Esophagus squamous epithelium (tissue), 5 donors: ENCODE measurements around the gene STXBP4. TPM values are rescaled to one million over a fixed set of nuclear protein-coding genes. Genes with fewer than 3 reads are reported as not detected.

Source experiments
- DNase-seq: peaks from one replicate; lab custom pipeline; 2025; lab: John Stamatoyannopoulos, UW
- H3K27ac ChIP-seq, 4 donors: fragments of 200-600 bp; sonication (generic); one replicate each; pipeline ENCODE4 v1.5.1; 2016 to 2019; ENCODE audit warnings: mild to moderate bottlenecking in 1 of 4
- H3K27me3 ChIP-seq, 4 donors: fragments of 200-600 bp; sonication (generic); 1 replicate in 3 of 4; 2 replicates in 1 of 4; pipeline versions ENCODE4 v1.5.1 to v1.6.0; 2017 to 2021; ENCODE audit warnings: antibody characterized with exemption in 1 of 4
- H3K36me3 ChIP-seq, 3 donors: fragments of 200-600 bp; sonication (generic); one replicate each; pipeline ENCODE4 v1.5.1; 2016 to 2019
- H3K4me1 ChIP-seq, 3 donors: fragments of 200-600 bp; sonication (generic); one replicate each; pipeline ENCODE4 v1.5.1; 2017 to 2019
- H3K4me3 ChIP-seq, 4 donors: fragments of 200-600 bp; sonication (generic); 1 replicate in 3 of 4; 2 replicates in 1 of 4; pipeline ENCODE4 v1.5.1; 2016 to 2019; ENCODE audit warnings: mild to moderate bottlenecking in 2 of 4, moderate library complexity in 1 of 4
- H3K9me3 ChIP-seq, 3 donors: fragments of 200-600 bp; sonication (generic); one replicate each; pipeline ENCODE4 v1.5.1; 2016 to 2019
- POLR2A ChIP-seq, 4 donors: fragments of 450-650 bp; IDR thresholded peaks; one replicate each; pipeline ENCODE4 v1.6.1; 2017; ENCODE audit warnings: antibody characterized with exemption in 4 of 4, mild to moderate bottlenecking in 4 of 4, moderate library complexity in 3 of 4
- WGBS, 2 donors: methylation state at CpG; one replicate each; pipeline ENCODE4 v1.1.5; 2018; 5-methylcytosine and 5-hydroxymethylcytosine counted together
- intact Hi-C: fragments of 100-400 bp; cut with DNase I; formaldehyde crosslinking; loops from one replicate; pipeline ENCODE4 v1.15.0; 2022
- total RNA-seq, 4 donors: library from RNA; depleted of rRNA; stranded (reverse); fragments of >200 nt; gene quantifications; one replicate each; pipeline ENCODE4 v1.1.0, GENCODE V29; 2016
- TF ChIP-seq, protein P1 (sequence below), 6 experiments: fragments of 450-650 bp in 4 of 6; fragments of 200-600 bp in 2 of 6; sonication (generic) in 2 of 6; IDR thresholded peaks; one replicate each; pipeline ENCODE4 v1.5.1; 2016 to 2019; ENCODE audit warnings: antibody characterized with exemption in 6 of 6, mild to moderate bottlenecking in 4 of 6, moderate library complexity in 4 of 6
- donor health status: DM: yes; HTN: yes; CAD: no.

STXBP4 gene
- total RNA-seq, 4 donors from 2014 or later: 0.61 to 23.5 (median 13.3) TPM

DNA sequence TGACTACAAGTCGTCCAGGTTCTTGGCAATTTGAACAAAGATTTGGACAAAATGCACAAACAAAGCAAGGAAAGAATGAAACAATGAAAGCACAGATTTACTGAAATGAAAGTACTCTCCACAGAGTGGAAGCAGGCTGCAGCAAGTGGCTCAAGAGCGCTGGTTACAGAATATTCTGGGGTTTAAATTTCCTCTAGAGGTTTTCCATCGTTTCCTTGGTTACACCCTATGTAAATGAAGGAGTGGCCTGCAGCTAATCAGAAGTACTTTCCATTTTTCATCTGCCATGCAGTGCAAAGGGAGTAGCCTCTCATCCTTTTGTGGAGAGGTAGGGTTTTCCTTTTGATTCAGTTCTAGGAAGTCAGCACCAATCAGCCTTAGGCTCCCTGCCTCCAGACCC is 11.8 kb downstream of the STXBP4 start:
- Histone ChIP-seq H3K27ac (peak overlapping the region in 1 of 4 donors; percentile 21), H3K9me3 (peaks cover 0 to 7% (median 0%) of the 10 kb centered on the region in 3 donors), H3K4me1 (no peaks in the 10 kb centered on the region), H3K27me3 (no peaks in the 10 kb centered on the region), H3K4me3 (no peak overlapping the region), H3K36me3 (no peaks in the 10 kb centered on the region)
- intact Hi-C loops: loop anchor here (10.0 kb wide), 1 partner anchor 534 kb away; the partner anchor contains the start of gene SMIM36
- WGBS, 2 donors: 47 to 79% methylated on average over 3 of the region's 3 CpGs
- TF ChIP-seq, protein P1, sequence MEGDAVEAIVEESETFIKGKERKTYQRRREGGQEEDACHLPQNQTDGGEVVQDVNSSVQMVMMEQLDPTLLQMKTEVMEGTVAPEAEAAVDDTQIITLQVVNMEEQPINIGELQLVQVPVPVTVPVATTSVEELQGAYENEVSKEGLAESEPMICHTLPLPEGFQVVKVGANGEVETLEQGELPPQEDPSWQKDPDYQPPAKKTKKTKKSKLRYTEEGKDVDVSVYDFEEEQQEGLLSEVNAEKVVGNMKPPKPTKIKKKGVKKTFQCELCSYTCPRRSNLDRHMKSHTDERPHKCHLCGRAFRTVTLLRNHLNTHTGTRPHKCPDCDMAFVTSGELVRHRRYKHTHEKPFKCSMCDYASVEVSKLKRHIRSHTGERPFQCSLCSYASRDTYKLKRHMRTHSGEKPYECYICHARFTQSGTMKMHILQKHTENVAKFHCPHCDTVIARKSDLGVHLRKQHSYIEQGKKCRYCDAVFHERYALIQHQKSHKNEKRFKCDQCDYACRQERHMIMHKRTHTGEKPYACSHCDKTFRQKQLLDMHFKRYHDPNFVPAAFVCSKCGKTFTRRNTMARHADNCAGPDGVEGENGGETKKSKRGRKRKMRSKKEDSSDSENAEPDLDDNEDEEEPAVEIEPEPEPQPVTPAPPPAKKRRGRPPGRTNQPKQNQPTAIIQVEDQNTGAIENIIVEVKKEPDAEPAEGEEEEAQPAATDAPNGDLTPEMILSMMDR (IDR thresholded peaks at IDR 0.05): no peak
- TF ChIP-seq POLR2A (IDR thresholded peaks at IDR 0.05): no peak
- DNase-seq: no peak

DNA sequence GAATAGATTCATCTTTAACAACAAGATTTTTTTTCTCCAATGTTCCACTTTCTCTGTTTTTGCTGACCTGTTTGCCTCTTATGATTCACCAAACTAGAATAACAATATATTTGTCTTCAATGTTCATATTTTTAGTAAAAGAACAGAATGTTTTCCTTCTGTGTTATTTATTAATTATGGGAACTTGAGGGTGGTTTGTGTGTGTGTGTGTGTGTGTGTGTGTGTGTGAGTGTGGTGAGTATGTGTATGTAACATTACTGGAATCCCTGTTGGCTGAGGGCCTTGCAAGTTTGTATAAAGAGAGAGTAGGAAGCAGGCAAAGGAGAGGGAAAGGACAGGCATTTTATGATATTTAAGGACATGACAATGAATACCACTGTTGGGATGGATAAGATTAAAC is 13.8 kb downstream of the STXBP4 start:
- Histone ChIP-seq H3K4me3 (no peak overlapping the region), H3K27ac (peak overlapping the region in 1 of 4 donors; percentile 33), H3K36me3 (no peaks in the 10 kb centered on the region), H3K4me1 (no peaks in the 10 kb centered on the region), H3K27me3 (no peaks in the 10 kb centered on the region), H3K9me3 (peaks cover 0 to 7% (median 0%) of the 10 kb centered on the region in 3 donors)
- no peak for DNase-seq
- intact Hi-C loops: loop anchor here (10.0 kb wide), 1 partner anchor 532 kb away; the partner anchor contains the start of gene SMIM36
- no peak for TF ChIP-seq POLR2A (IDR thresholded peaks at IDR 0.05)
- TF ChIP-seq, protein P1 (IDR thresholded peaks at IDR 0.05): no peak

DNA sequence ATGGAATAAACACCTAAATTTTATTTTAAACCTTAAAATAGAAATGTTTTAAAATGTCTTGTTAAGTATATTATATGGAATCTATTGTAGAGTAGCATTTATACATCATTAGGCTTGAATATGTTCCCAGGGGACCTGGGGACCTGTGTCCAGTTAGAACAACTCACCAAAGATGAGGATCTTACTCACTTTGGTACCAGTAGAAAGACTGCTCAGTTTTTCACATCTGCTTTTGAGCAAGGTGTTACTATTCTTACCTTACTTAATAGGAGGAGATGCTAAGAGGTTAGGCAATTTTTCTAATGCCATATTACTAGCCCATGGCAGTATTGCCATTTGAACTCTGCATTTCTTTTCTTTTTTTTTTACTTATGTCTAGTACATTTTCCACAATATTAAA is 14.7 kb downstream of the STXBP4 start:
- Histone ChIP-seq H3K27ac (peak overlapping the region in 2 of 4 donors; percentile 5 to 33), H3K9me3 (peaks cover 0 to 7% (median 0%) of the 10 kb centered on the region in 3 donors), H3K27me3 (no peaks in the 10 kb centered on the region), H3K36me3 (no peaks in the 10 kb centered on the region), H3K4me3 (no peak overlapping the region), H3K4me1 (no peaks in the 10 kb centered on the region)
- no peak for TF ChIP-seq POLR2A (IDR thresholded peaks at IDR 0.05)
- TF ChIP-seq, protein P1 (IDR thresholded peaks at IDR 0.05): no peak
- intact Hi-C loops: loop anchor here (10.0 kb wide), 1 partner anchor 532 kb away; the partner anchor contains the start of gene SMIM36
- DNase-seq: no peak

DNA sequence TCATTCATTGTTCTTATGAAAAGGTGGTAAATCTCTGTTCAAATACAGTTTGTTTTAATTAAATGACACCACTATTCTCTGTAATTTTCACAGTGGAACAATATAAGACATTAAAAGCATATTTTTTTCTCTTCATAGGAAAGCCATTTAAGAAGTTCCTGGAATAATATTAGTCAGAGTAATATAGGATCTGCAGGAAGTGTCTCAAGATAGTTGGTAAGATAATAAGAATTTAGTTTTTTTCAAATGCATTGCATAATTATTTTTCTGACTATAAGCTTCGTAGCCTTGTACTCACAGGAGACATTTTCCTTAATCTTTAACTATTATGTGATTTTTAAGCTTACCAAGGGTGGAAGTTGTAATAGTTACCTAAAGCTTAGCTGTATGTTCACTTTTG is 16.9 kb downstream of the STXBP4 start:
- intact Hi-C loops: loop anchor here (10.0 kb wide), 1 partner anchor 529 kb away; the partner anchor contains the start of gene SMIM36
- no peak for DNase-seq
- WGBS, 2 donors: 80% methylated on average over 1 of the region's 1 CpG
- no peak overlapping the region for H3K4me3 ChIP-seq
- H3K36me3 ChIP-seq: peaks cover 0 to under 1% (median 0%) of the 10 kb centered on the region in 3 donors
- H3K27ac ChIP-seq: no peak overlapping the region
- H3K4me1 ChIP-seq: no peaks in the 10 kb centered on the region
- TF ChIP-seq POLR2A (IDR thresholded peaks at IDR 0.05): no peak
- TF ChIP-seq, protein P1 (IDR thresholded peaks at IDR 0.05): no peak
- H3K9me3 ChIP-seq: peaks cover 0 to 4% (median 0%) of the 10 kb centered on the region in 3 donors
- H3K27me3 ChIP-seq: no peaks in the 10 kb centered on the region

DNA sequence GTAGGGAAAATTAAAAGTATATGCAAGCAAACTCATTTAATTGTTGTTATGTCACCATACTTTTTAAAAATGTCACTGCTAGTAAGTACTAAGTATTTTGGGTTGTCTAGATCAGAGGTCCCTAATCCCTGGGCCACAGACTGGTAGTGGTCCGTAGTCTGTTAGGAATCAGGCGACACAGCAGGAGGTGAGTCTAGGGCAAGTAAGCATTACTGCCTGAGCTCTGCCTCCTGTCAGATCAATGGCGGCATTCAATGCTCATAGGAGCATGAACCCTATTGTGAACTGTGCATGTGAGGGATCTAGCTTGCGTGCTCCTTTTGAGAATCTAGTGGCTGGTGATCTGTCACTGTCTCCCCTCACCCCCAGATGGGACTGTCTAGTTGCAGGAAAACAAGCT is 21.6 kb downstream of the STXBP4 start:
- WGBS, 2 donors: 92 to 97% methylated on average over 3 of the region's 4 CpGs
- intact Hi-C loops: loop anchor here (5.0 kb wide), 1 partner anchor 367 kb away; no protein-coding TSS in a partner anchor

More for the DNA sequence above, 21.6 kb downstream of the STXBP4 start:
- H3K4me1 ChIP-seq: no peaks in the 10 kb centered on the region
- H3K4me3 ChIP-seq: no peak overlapping the region
- DNase-seq: no peak
- peaks cover 0 to 5% (median 0%) of the 10 kb centered on the region in 3 donors for H3K36me3 ChIP-seq
- no peak overlapping the region for H3K27ac ChIP-seq
- no peak for TF ChIP-seq POLR2A (IDR thresholded peaks at IDR 0.05)
- TF ChIP-seq, protein P1 (IDR thresholded peaks at IDR 0.05): no peak
- H3K9me3 ChIP-seq: no peaks in the 10 kb centered on the region
- no peaks in the 10 kb centered on the region for H3K27me3 ChIP-seq
